ENCODE data around the gene LAMA2.

LAMA2 gene

GRCh38 chr6:129501740-129502660 lies 619.1 kb downstream of the LAMA2 start:
- no peaks in the 10 kb centered on the region for H3K9me2 ChIP-seq (ENCODE audit: low read depth, low read length)
- no peak overlapping the region for H3K4me3 ChIP-seq (ENCODE audit: low read depth, low read length, poor library complexity, severe bottlenecking)
- no peaks in the 10 kb centered on the region for H3K9me3 ChIP-seq (ENCODE audit: low read length)
- H3K9ac ChIP-seq (ENCODE audit: low read length) = no peak overlapping the region
- H3K4me2 ChIP-seq (ENCODE audit: low read length) = no peak overlapping the region
- H3K27me3 ChIP-seq (ENCODE audit: insufficient read depth, low read length) = no peaks in the 10 kb centered on the region; the same call in 1 of the 2 replicates
- H4K20me1 ChIP-seq (ENCODE audit: insufficient read depth, low read length) = no peaks in the 10 kb centered on the region
- no peaks in the 10 kb centered on the region for H3K36me3 ChIP-seq (ENCODE audit: insufficient read depth, low read length)
- H2AFZ ChIP-seq (ENCODE audit: low read length) = no peak overlapping the region
- H3K27ac ChIP-seq (ENCODE audit: low read depth, low read length, poor library complexity, severe bottlenecking) = no peak overlapping the region
- no peaks in the 10 kb centered on the region for H3K79me2 ChIP-seq (ENCODE audit: insufficient read depth, low read length)
- peaks cover 17% of the 10 kb centered on the region for H3K4me1 ChIP-seq (ENCODE audit: insufficient read depth, low read length, severe bottlenecking)
- H3F3A ChIP-seq (ENCODE audit: insufficient read depth, low read length) = no peaks in the 10 kb centered on the region
- TF ChIP-seq, protein P1, sequence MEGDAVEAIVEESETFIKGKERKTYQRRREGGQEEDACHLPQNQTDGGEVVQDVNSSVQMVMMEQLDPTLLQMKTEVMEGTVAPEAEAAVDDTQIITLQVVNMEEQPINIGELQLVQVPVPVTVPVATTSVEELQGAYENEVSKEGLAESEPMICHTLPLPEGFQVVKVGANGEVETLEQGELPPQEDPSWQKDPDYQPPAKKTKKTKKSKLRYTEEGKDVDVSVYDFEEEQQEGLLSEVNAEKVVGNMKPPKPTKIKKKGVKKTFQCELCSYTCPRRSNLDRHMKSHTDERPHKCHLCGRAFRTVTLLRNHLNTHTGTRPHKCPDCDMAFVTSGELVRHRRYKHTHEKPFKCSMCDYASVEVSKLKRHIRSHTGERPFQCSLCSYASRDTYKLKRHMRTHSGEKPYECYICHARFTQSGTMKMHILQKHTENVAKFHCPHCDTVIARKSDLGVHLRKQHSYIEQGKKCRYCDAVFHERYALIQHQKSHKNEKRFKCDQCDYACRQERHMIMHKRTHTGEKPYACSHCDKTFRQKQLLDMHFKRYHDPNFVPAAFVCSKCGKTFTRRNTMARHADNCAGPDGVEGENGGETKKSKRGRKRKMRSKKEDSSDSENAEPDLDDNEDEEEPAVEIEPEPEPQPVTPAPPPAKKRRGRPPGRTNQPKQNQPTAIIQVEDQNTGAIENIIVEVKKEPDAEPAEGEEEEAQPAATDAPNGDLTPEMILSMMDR (IDR thresholded peaks at IDR 0.05; ENCODE audit: low read length) = no peak
- TF ChIP-seq EZH2 (IDR thresholded peaks at IDR 0.05; ENCODE audit: borderline replicate concordance, low read length) = no peak

DNA sequence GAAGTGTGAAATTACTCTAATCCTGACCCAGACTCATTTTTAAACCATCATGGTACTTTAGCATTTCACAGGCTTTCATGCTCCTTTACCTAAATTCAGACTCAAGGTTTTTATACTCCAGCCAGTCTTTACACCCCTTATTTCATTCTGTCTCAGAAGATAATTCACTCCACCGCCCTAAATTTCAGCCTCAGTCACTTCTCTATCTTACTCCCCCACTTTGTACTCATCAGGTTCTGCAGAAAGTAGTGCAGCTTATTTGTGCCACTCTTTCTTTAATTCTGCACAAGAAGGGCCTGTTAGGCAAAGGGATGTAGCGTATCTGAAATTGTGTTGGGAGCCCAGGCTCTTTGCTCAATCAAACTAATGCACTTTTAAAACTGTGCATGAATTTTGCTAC lies 621.5 kb downstream of the LAMA2 start:
- Histone ChIP-seq H2AFZ (ENCODE audit: low read length) (no peak overlapping the region), H4K20me1 (ENCODE audit: insufficient read depth, low read length) (no peaks in the 10 kb centered on the region), H3K4me2 (ENCODE audit: low read length) (no peak overlapping the region), H3K4me1 (ENCODE audit: insufficient read depth, low read length, severe bottlenecking) (peaks cover 13% of the 10 kb centered on the region), H3K9me3 (ENCODE audit: low read length) (no peaks in the 10 kb centered on the region), H3K27me3 (ENCODE audit: insufficient read depth, low read length) (no peaks in the 10 kb centered on the region), H3K27ac (ENCODE audit: low read depth, low read length, poor library complexity, severe bottlenecking) (no peak overlapping the region), H3K79me2 (ENCODE audit: insufficient read depth, low read length) (no peaks in the 10 kb centered on the region), H3K9ac (ENCODE audit: low read length) (no peak overlapping the region), H3K9me2 (ENCODE audit: low read depth, low read length) (no peaks in the 10 kb centered on the region), H3K36me3 (ENCODE audit: insufficient read depth, low read length) (no peaks in the 10 kb centered on the region), H3K4me3 (ENCODE audit: low read depth, low read length, poor library complexity, severe bottlenecking) (no peak overlapping the region), H3F3A (ENCODE audit: insufficient read depth, low read length) (no peaks in the 10 kb centered on the region)
- TF ChIP-seq, protein P1 (IDR thresholded peaks at IDR 0.05; ENCODE audit: low read length) = no peak
- TF ChIP-seq EZH2 (IDR thresholded peaks at IDR 0.05; ENCODE audit: borderline replicate concordance, low read length) = no peak

GRCh38 chr6:129507059-129507807 lies 624.3 kb downstream of the LAMA2 start:
- Histone ChIP-seq H3K9ac (ENCODE audit: low read length) (no peak overlapping the region), H3K4me2 (ENCODE audit: low read length) (no peak overlapping the region), H3K36me3 (ENCODE audit: insufficient read depth, low read length) (no peaks in the 10 kb centered on the region), H3K79me2 (ENCODE audit: insufficient read depth, low read length) (no peaks in the 10 kb centered on the region), H3F3A (ENCODE audit: insufficient read depth, low read length) (no peaks in the 10 kb centered on the region), H3K4me1 (ENCODE audit: insufficient read depth, low read length, severe bottlenecking) (no peaks in the 10 kb centered on the region), H4K20me1 (ENCODE audit: insufficient read depth, low read length) (no peaks in the 10 kb centered on the region), H3K27me3 (ENCODE audit: insufficient read depth, low read length) (no peaks in the 10 kb centered on the region), H3K4me3 (ENCODE audit: low read depth, low read length, poor library complexity, severe bottlenecking) (no peak overlapping the region), H2AFZ (ENCODE audit: low read length) (no peak overlapping the region), H3K27ac (ENCODE audit: low read depth, low read length, poor library complexity, severe bottlenecking) (no peak overlapping the region), H3K9me2 (ENCODE audit: low read depth, low read length) (no peaks in the 10 kb centered on the region), H3K9me3 (ENCODE audit: low read length) (no peaks in the 10 kb centered on the region)
- TF ChIP-seq, protein P1 (IDR thresholded peaks at IDR 0.05; ENCODE audit: low read length) = no peak
- TF ChIP-seq EZH2 (IDR thresholded peaks at IDR 0.05; ENCODE audit: borderline replicate concordance, low read length) = no peak
